Activated naive CD4-positive, alpha-beta T cell treated with anti-CD3 and anti-CD28 coated beads for 36 hours (primary cell): ENCODE measurements around the gene NELL1. TPM values are rescaled to one million over a fixed set of nuclear protein-coding genes. Genes with fewer than 3 reads are reported as not detected.

Experiments
- CTCF ChIA-PET: fragments of 350-600 bp; sonication (Branson Sonifier 250); formaldehyde crosslinking; loops from one replicate; lab custom pipeline; 2021; ENCODE audit warnings: antibody characterized with exemption; lab: Charles Lee
- DNase-seq: peaks from one replicate; pipeline ENCODE4 v3.0.0-alpha.2; 2020
- H3K27ac Mint-ChIP-seq: one replicate; pipeline ENCODE4 v1.8.0; 2021; ENCODE audit warnings: mild to moderate bottlenecking, mixed read lengths
- H3K27me3 Mint-ChIP-seq: one replicate; pipeline ENCODE4 v1.8.0; 2021; ENCODE audit warnings: low read depth, mixed read lengths
- H3K36me3 Mint-ChIP-seq: one replicate; pipeline ENCODE4 v1.8.0; 2021; ENCODE audit warnings: low read depth, mixed read lengths
- H3K4me1 Mint-ChIP-seq: one replicate; pipeline ENCODE4 v1.8.0; 2021; ENCODE audit warnings: low read depth, mixed read lengths
- H3K4me3 Mint-ChIP-seq: one replicate; pipeline ENCODE4 v1.8.0; 2021; ENCODE audit warnings: mild to moderate bottlenecking, moderate library complexity, mixed read lengths
- H3K9me3 Mint-ChIP-seq: one replicate; pipeline ENCODE4 v1.8.0; 2021; ENCODE audit warnings: mixed read lengths
- intact Hi-C: fragments of 100-400 bp; cut with micrococcal nuclease; formaldehyde crosslinking; loops from one replicate; pipeline ENCODE4 v1.15.1; 2023
- total RNA-seq, 2 experiments: library from RNA; stranded (reverse); gene quantifications; one replicate each; pipeline ENCODE4 v1.2.3, GENCODE V29; 2021

NELL1 gene
- total RNA-seq, 2 experiments from 2014 or later: not detected

DNA sequence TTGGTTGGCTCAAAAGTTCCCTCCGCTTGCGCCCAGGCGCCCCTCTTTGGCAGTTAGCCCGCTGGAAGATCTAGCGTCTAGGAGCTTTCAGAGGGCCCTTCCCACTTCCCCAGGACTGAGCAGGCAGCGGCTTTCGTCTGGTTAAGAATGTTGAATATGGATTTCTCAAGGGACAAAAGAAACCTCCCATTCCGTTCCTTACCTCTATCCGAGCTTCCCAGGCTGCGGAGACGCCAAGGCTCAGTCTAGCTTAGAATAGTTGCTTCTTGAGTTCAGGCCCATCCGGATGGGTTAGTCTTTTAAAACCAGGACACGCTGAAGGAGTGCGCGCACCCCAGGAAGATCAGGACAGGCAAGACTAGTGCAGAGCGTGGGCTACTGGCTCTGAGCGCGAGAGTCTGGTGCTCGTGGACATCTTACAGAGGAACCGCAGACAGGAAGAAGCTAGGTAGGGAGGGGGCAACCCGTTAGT lies 1.6 kb downstream of the NELL1 start:
- H3K27ac Mint-ChIP-seq: no peak overlapping the region
- H3K9me3 Mint-ChIP-seq: no peaks in the 10 kb centered on the region
- no peak for DNase-seq
- CTCF ChIA-PET: interaction anchor here (1.1 to 4.1 kb wide), 4 partner anchors 14 to 27 kb away, joined by 3 to 22 read pairs (median 6); no protein-coding TSS in a partner anchor
- intact Hi-C loops: loop anchor here (10.0 kb wide), 1 partner anchor 204 kb away; no protein-coding TSS in a partner anchor
- peaks cover 12% of the 10 kb centered on the region for H3K4me1 Mint-ChIP-seq
- no peak overlapping the region for H3K4me3 Mint-ChIP-seq
- no peaks in the 10 kb centered on the region for H3K36me3 Mint-ChIP-seq
- H3K27me3 Mint-ChIP-seq: peaks cover 69% of the 10 kb centered on the region

DNA sequence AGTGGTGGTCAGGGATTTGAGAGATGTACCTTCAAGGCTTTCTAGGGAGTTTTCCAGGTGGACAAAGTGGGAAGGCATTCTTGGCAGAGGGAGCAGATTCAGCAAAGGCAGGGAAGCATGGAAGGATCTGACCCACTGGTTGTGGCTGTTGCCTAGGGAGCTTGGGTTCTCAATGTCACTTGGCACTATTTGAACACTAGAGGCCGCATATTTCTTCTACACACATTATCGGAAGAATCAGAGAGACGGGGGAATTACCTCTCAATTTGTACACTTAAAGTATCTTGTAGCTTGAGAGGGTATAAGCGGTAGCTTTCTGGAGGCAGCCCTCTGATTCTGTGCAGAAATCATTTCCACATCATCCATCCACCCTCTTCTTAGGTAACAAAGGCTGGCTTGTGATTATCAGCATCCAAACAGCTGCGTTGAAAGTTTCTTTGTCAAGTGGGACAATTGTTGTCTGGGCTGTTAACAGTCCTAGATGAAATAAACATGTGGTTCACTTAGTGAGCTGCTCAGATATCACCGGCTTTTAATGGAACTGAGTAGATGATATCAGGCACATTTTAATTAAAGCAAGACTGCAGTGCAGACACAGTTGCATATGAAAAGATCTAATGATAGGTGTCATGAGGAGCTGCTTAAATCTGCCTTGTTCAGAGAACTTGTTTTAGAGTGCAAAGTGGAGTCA lies 2.6 kb downstream of the NELL1 start:
- Mint-ChIP-seq H3K9me3 (no peaks in the 10 kb centered on the region), H3K27me3 (peaks cover 66% of the 10 kb centered on the region), H3K27ac (no peak overlapping the region), H3K4me3 (no peak overlapping the region), H3K4me1 (peaks cover 12% of the 10 kb centered on the region), H3K36me3 (no peaks in the 10 kb centered on the region)
- CTCF ChIA-PET: interaction anchor here (0.6 to 4.1 kb wide), 8 partner anchors 13 to 74 kb away, joined by 3 to 22 read pairs (median 4); no protein-coding TSS in a partner anchor
- intact Hi-C loops: loop anchor here (1.0 to 10.0 kb wide), 3 partner anchors 24 to 543 kb away; no protein-coding TSS in a partner anchor
- DNase-seq: no peak

DNA sequence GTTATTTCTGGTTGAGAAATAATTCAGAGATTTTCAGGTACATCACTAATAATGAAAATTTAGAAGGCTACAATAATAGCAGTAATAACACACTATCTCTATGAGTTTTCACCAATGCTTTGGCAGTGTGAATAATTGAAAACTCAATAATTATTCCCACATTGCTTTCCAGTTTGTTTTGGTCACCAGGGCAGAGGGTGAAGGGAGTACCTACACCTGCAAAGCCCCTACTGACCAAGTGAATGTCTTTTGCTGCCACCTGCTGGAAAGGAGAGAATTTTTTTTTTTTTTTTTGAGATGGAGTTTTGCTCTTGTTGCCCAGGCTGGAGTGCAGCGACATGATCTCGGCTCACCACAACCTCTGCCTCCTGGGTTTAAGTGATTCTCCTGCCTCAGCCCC lies 3.2 kb downstream of the NELL1 start:
- intact Hi-C loops: loop anchor here (1.0 to 10.0 kb wide), 3 partner anchors 24 to 544 kb away; no protein-coding TSS in a partner anchor
- H3K27ac Mint-ChIP-seq: no peak overlapping the region
- CTCF ChIA-PET: interaction anchor here (0.6 to 4.1 kb wide), 8 partner anchors 17 to 544 kb away, joined by 3 to 22 read pairs (median 4); no protein-coding TSS in a partner anchor
- no peak overlapping the region for H3K4me3 Mint-ChIP-seq
- H3K27me3 Mint-ChIP-seq: peaks cover 61% of the 10 kb centered on the region
- H3K9me3 Mint-ChIP-seq: no peaks in the 10 kb centered on the region
- H3K36me3 Mint-ChIP-seq: no peaks in the 10 kb centered on the region
- peaks cover 12% of the 10 kb centered on the region for H3K4me1 Mint-ChIP-seq
- no peak for DNase-seq

DNA sequence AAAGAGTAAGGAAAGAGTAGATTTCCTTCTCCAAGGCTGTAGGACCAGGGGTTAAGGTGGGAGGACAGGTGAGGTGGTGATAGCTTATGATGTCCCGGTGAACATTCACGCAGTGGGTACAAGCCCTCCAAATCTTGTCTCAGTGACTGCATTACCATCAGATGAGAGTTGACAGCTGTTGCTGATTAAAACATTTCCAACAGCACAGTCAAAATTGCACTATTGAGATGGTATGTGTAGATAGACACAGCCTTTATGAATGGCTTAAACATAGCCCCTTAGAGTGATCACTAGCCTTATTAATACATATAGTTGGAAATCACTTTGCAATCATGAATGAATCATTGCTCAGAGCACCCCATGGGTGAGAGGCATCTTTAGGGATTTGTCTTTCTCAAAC lies 7.3 kb downstream of the NELL1 start:
- Mint-ChIP-seq H3K4me3 (no peak overlapping the region), H3K4me1 (no peaks in the 10 kb centered on the region)
- CTCF ChIA-PET: no interaction called here

DNA sequence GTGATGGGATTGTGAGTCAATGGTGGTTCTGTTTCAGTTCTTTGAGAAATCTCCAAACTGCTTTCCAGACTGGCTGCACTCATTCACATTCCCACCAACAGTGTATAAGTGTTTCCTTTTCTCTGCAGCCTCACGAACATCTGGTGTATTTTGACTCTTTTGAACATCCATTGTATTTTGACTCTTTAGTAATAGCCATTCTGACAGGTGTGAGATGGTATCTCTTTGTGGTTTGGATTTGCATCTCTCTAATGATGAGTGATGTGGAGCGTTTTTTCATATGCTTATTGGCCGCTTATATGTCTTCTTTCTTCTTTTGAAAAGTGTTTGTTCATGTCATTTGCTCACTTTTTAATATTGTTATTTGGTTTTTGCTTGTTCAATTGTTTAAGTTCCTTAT lies 19.4 kb downstream of the NELL1 start:
- intact Hi-C loops: no loop called here

More for the DNA sequence above, 7.3 kb downstream of the NELL1 start:
- Mint-ChIP-seq H3K27me3 (peaks cover 30% of the 10 kb centered on the region), H3K27ac (no peak overlapping the region), H3K9me3 (no peaks in the 10 kb centered on the region), H3K36me3 (no peaks in the 10 kb centered on the region)
- DNase-seq: no peak
- intact Hi-C loops: loop anchor here (10.0 kb wide), 1 partner anchor 198 kb away; no protein-coding TSS in a partner anchor

DNA sequence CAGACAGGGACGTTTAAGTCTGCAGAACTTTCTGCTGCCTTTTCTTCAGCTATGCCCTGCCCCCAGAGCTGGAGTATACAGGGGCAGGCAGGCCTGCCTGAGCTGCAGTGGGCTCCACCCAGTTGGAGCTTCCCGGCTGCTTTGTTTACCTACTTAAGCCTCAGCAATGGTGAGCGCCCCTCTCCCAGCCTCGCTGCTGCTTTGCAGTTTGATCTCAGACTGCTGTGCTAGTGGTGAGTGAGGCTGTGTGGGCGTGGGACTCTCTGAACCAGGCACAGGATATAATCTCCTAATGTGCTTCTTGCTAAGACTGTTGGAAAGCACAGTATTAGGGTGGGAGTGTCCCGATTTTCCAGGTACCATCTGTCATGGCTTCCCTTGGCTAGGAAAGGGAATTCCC lies 38.5 kb downstream of the NELL1 start:
- intact Hi-C loops: no loop called here
- peaks cover 17% of the 10 kb centered on the region for H3K9me3 Mint-ChIP-seq

More for the DNA sequence above, 19.4 kb downstream of the NELL1 start:
- CTCF ChIA-PET: no interaction called here
- Mint-ChIP-seq H3K4me3 (no peak overlapping the region), H3K27ac (no peak overlapping the region), H3K4me1 (no peaks in the 10 kb centered on the region), H3K27me3 (peaks cover 4% of the 10 kb centered on the region), H3K36me3 (no peaks in the 10 kb centered on the region), H3K9me3 (peaks cover 2% of the 10 kb centered on the region)
- no peak for DNase-seq

DNA sequence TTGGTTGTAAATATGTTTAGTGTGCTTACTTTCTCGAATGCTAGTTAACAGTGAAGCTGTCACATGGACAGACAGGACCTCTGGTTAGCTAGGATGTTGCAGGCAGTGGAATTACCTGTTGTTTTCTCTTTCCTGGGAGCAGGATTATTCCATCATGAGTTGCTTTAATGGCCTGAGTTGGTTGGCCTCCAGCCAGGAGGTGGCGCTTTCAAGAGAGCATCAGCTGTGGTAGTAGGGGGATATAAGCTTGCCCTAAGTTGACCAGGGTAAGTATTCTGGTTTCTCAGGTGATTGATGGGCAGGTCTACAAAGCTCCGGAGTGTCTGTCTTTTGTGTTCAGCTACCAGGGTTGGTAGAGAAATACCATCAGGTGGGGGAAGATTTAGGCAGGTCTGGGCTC lies 43.5 kb downstream of the NELL1 start:
- DNase-seq: no peak
- Mint-ChIP-seq H3K36me3 (no peaks in the 10 kb centered on the region), H3K4me3 (no peak overlapping the region), H3K27me3 (no peaks in the 10 kb centered on the region), H3K4me1 (no peaks in the 10 kb centered on the region), H3K9me3 (peaks cover 9% of the 10 kb centered on the region), H3K27ac (no peak overlapping the region)
- intact Hi-C loops: no loop called here
- CTCF ChIA-PET: no interaction called here

More for the DNA sequence above, 38.5 kb downstream of the NELL1 start:
- H3K36me3 Mint-ChIP-seq: no peaks in the 10 kb centered on the region
- H3K27me3 Mint-ChIP-seq: peaks cover 5% of the 10 kb centered on the region
- CTCF ChIA-PET: no interaction called here
- no peak for DNase-seq
- H3K4me3 Mint-ChIP-seq: no peak overlapping the region
- no peak overlapping the region for H3K27ac Mint-ChIP-seq
- no peaks in the 10 kb centered on the region for H3K4me1 Mint-ChIP-seq

DNA sequence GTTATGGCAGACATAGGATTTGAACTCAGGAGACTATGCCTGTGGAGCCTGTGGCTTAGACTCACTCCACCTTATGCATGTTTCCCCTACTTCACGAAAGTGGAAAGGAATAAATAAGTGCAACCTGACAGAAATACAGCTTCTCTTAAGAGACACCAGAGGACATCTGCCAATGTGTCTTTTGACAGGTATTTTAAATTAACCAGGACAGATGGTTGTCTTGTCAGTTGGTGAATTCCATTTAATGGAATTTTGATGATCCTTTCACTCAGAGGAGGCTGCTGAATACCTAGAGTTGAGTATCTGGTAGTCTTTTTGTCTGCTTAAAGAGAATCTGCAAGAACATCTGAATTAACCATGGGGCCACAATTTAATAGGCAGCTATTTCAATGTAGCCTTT lies 46.1 kb downstream of the NELL1 start:
- CTCF ChIA-PET: interaction anchor here (0.6 kb wide), 1 partner anchor 43 kb away, joined by 4 read pairs; no protein-coding TSS in a partner anchor
- H3K4me3 Mint-ChIP-seq: no peak overlapping the region
- no peak for DNase-seq
- intact Hi-C loops: no loop called here
- H3K9me3 Mint-ChIP-seq: peaks cover 3% of the 10 kb centered on the region
- H3K27me3 Mint-ChIP-seq: no peaks in the 10 kb centered on the region
- H3K4me1 Mint-ChIP-seq: no peaks in the 10 kb centered on the region
- no peak overlapping the region for H3K27ac Mint-ChIP-seq
- no peaks in the 10 kb centered on the region for H3K36me3 Mint-ChIP-seq

DNA sequence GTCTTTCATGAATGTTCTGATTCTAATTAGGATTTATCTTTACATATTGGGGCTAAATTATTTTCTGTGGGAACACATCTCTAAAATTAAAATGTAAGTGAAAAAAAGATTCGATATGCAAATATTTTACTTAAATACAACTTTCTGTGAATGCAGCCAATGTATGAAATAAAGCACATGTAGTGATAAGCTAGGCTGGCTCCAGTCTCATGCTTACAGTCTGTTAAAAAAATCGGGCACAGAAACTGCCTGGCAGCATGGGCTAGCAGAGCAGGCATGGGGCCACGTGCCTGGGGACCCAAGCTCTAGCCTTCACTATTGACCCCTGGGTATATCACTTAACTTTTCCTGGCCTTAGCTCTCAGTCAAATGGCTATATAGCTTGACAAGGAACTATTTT lies 46.5 kb downstream of the NELL1 start:
- Mint-ChIP-seq H3K4me3 (no peak overlapping the region), H3K27me3 (no peaks in the 10 kb centered on the region), H3K36me3 (no peaks in the 10 kb centered on the region), H3K9me3 (peaks cover 3% of the 10 kb centered on the region), H3K27ac (no peak overlapping the region), H3K4me1 (no peaks in the 10 kb centered on the region)
- CTCF ChIA-PET: no interaction called here
- no peak for DNase-seq
- intact Hi-C loops: no loop called here

DNA sequence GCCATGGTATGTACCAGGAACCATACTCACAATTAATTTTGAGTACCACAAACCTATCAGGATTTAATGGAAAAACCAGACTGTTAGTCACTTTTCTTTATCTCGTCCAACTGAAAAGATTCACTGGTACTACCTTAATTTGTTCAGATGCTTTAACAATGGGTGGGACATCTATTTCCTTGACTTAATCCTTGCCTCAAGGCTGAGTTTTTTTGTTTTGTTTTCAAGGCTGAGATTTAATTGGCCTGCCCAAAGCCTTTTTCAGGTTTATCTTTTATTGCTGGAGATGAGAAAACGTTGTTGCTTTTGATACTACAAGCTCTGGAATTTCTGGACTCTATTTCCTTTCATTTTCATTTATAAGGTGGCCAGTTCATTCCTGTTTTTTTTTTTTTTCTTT lies 50.4 kb downstream of the NELL1 start:
- Mint-ChIP-seq H3K4me1 (no peaks in the 10 kb centered on the region), H3K4me3 (no peak overlapping the region), H3K27ac (no peak overlapping the region), H3K9me3 (peaks cover 3% of the 10 kb centered on the region), H3K36me3 (peaks cover 2% of the 10 kb centered on the region), H3K27me3 (no peaks in the 10 kb centered on the region)
- CTCF ChIA-PET: no interaction called here
- intact Hi-C loops: no loop called here
- no peak for DNase-seq

DNA sequence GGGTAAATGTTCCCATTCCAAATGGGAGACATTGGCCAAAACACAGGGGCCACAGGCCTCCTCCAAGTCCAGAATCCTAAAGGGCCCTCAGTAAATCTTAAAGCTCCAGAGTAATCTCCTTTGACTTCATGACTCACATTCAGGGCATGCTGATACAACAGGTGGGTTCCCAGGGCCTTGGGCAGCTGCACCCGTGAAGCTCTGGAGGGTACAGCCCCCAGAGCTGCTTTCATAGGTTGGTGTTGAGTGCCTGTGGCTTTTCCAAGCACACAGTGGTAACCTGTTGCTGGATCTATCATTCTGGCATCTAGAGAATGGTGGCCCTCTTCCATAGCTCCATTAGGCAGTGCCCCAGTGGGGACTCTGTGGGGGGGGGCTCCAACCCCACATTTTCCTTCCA lies 54.0 kb downstream of the NELL1 start:
- intact Hi-C loops: no loop called here
- Mint-ChIP-seq H3K36me3 (peaks cover 2% of the 10 kb centered on the region), H3K4me3 (no peak overlapping the region), H3K9me3 (peaks cover 9% of the 10 kb centered on the region), H3K27ac (no peak overlapping the region), H3K4me1 (no peaks in the 10 kb centered on the region), H3K27me3 (no peaks in the 10 kb centered on the region)
- CTCF ChIA-PET: no interaction called here
- DNase-seq: no peak

DNA sequence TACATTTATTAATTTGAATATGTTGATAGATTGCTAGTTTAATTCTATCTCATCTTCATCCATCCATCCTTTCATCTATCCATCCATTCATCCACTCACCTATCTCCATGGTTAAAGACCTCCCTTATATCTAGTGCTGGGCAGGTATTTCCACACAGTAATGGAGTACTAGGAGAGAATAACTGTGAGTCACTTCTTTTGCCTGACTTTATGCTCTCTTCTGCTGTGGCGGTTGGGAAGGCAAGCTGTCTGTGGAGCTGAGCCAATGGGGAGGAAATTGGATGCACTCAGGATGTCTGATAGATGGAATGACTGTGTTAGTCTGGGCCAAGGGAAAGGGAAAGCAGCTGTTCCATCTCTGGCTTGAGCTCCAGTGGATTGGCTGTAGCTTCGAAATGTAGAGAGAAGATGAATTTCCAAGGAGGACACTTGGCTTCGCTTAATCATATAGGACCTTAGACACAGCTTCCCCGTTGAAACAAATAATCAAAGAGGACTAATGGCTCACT lies 60.3 kb downstream of the NELL1 start:
- no peaks in the 10 kb centered on the region for H3K4me1 Mint-ChIP-seq
- H3K27ac Mint-ChIP-seq: no peak overlapping the region
- H3K27me3 Mint-ChIP-seq: peaks cover 2% of the 10 kb centered on the region
- DNase-seq: no peak
- H3K36me3 Mint-ChIP-seq: peaks cover 2% of the 10 kb centered on the region
- CTCF ChIA-PET: interaction anchor here (0.7 kb wide), 1 partner anchor 32 kb away, joined by 3 read pairs; no protein-coding TSS in a partner anchor
- intact Hi-C loops: no loop called here
- no peak overlapping the region for H3K4me3 Mint-ChIP-seq
- H3K9me3 Mint-ChIP-seq: peaks cover 11% of the 10 kb centered on the region
